Fibroblast of pulmonary artery (primary cell): ENCODE measurements around the gene SHANK2.

Experiments used
- DNase-seq: peaks from one replicate; pipeline ENCODE4 v3.0.0-alpha.2; 2010; ENCODE audit warnings: low read depth
- H3K4me3 ChIP-seq: replicated peaks from 2 replicates; pipeline ENCODE4 v1.5.1; 2011; ENCODE audit warnings: low read depth, mild to moderate bottlenecking, control low read depth, low read length, moderate library complexity
- CTCF ChIP-seq: IDR thresholded peaks from 2 replicates; pipeline ENCODE4 v1.5.1; 2011; ENCODE audit warnings: mild to moderate bottlenecking, control low read depth, low read length, inconsistent platforms; ENCODE audit errors: missing control alignments

The SHANK2 gene

GRCh38 chr11:71228961-71229360, 23.4 kb downstream of the SHANK2 start:
- TF ChIP-seq CTCF, result no peak
- no peak for DNase-seq
- no peak overlapping the region for H3K4me3 ChIP-seq

- TF ChIP-seq CTCF, result no peak
- no peak overlapping the region for H3K4me3 ChIP-seq
- no peak for DNase-seq
Observed at GRCh38 chr11:71227058-71227659, 25.2 kb downstream of the SHANK2 start.

GRCh38 chr11:71223671-71224660, 28.4 kb downstream of the SHANK2 start:
- no peak for TF ChIP-seq CTCF
- H3K4me3 ChIP-seq, result no peak overlapping the region
- no peak for DNase-seq

GRCh38 chr11:71223081-71223405, 29.3 kb downstream of the SHANK2 start:
- no peak for TF ChIP-seq CTCF
- DNase-seq, result no peak
- H3K4me3 ChIP-seq, result no peak overlapping the region

- TF ChIP-seq CTCF, result no peak
- DNase-seq, result no peak
- no peak overlapping the region for H3K4me3 ChIP-seq
Observed at GRCh38 chr11:71222318-71223080, 29.9 kb downstream of the SHANK2 start.

GRCh38 chr11:71221821-71222220, 30.6 kb downstream of the SHANK2 start:
- DNase-seq, result no peak
- TF ChIP-seq CTCF, result no peak

More at GRCh38 chr11:71221821-71222220, 30.6 kb downstream of the SHANK2 start:
- H3K4me3 ChIP-seq, result no peak overlapping the region
